HepG2 (cell line): ENCODE data around the gene COLQ.

ENCODE experiments used
- PHF8 ChIP-seq: sonication (generic); formaldehyde crosslinking; IDR thresholded peaks from 2 replicates; pipeline ENCODE4 v1.5.0; 2020; ENCODE audit warnings: missing genetic modification reagents
- POLR2A ChIP-seq, 2 experiments: IDR thresholded peaks; 2 replicates each; pipeline ENCODE4 v1.6.1; 2011; ENCODE audit warnings: low read depth in 2 of 2, low read length in 2 of 2, mild to moderate bottlenecking in 1 of 2, moderate library complexity in 1 of 2; ENCODE audit not compliant: insufficient read depth in 1 of 2
- ZNF512 ChIP-seq: sonication (generic); formaldehyde crosslinking; IDR thresholded peaks from 2 replicates; pipeline ENCODE4 v1.4.0; 2020; ENCODE audit warnings: mild to moderate bottlenecking, missing genetic modification reagents

GRCh38 chr3:15492847-15493360, 28.6 kb downstream of the COLQ start:
- TF ChIP-seq PHF8 (no peak), ZNF512 (CRISPR knock-in tag) (no peak), POLR2A (IDR thresholded peaks at IDR 0.05; ENCODE audit: insufficient read depth in 1 of 2, low read depth in 2 of 2, low read length in 2 of 2) (no peak)
